Spleen (tissue), 11 donors: ENCODE results near the gene SELENOT. TPM values are rescaled to one million over a fixed set of nuclear protein-coding genes. Genes with fewer than 3 reads are reported as not detected.

Experiments used
- DNase-seq: peaks from one replicate; pipeline ENCODE4 v3.0.0-alpha.2; 2020
- H3K27ac ChIP-seq, 8 donors: fragments of 200-600 bp; sonication (generic) in 7 of 8; 1 replicate in 4 of 8; 2 replicates in 4 of 8; pipeline versions ENCODE4 v1.5.0 to v1.8.0; 2016 to 2021; ENCODE audit warnings: inconsistent platforms in 4 of 8, mild to moderate bottlenecking in 4 of 8, moderate library complexity in 1 of 8
- H3K27me3 ChIP-seq, 7 donors: fragments of 200-600 bp; sonication (generic) in 6 of 7; replicated peaks in 1 of 7; 1 replicate in 4 of 7; 2 replicates in 3 of 7; pipeline versions ENCODE4 v1.5.0 to v1.8.0; 2016 to 2021; ENCODE audit warnings: inconsistent platforms in 3 of 7, mild to moderate bottlenecking in 1 of 7
- H3K36me3 ChIP-seq, 6 donors: fragments of 200-600 bp; sonication (generic) in 5 of 6; 1 replicate in 4 of 6; 2 replicates in 2 of 6; pipeline versions ENCODE4 v1.5.0 to v1.8.0; 2016 to 2021; ENCODE audit warnings: inconsistent platforms in 2 of 6
- H3K4me1 ChIP-seq, 6 donors: fragments of 200-600 bp; sonication (generic) in 5 of 6; 1 replicate in 3 of 6; 2 replicates in 3 of 6; pipeline versions ENCODE4 v1.5.0 to v1.8.0; 2016 to 2021; ENCODE audit warnings: inconsistent platforms in 3 of 6
- H3K4me3 ChIP-seq, 8 donors: fragments of 200-600 bp; sonication (generic) in 7 of 8; 1 replicate in 4 of 8; 2 replicates in 4 of 8; pipeline versions ENCODE4 v1.5.0 to v1.8.0; 2016 to 2021; ENCODE audit warnings: inconsistent platforms in 4 of 8, mild to moderate bottlenecking in 4 of 8, moderate library complexity in 2 of 8
- H3K9me3 ChIP-seq, 8 donors: fragments of 200-600 bp; sonication (generic) in 7 of 8; 1 replicate in 4 of 8; 2 replicates in 4 of 8; pipeline versions ENCODE4 v1.5.0 to v1.8.0; 2016 to 2021; ENCODE audit warnings: inconsistent platforms in 4 of 8
- CTCF ChIP-seq, 11 experiments: fragments of 200-600 bp in 7 of 11; fragments of 450-650 bp in 4 of 11; sonication (generic) in 4 of 11; IDR thresholded peaks in 8 of 11; conservative IDR thresholded peaks in 3 of 11; 1 replicate in 7 of 11; 2 replicates in 4 of 11; pipeline versions ENCODE4 v1.4.0 to v1.8.0; 2016 to 2021; ENCODE audit warnings: antibody characterized with exemption in 11 of 11, inconsistent platforms in 4 of 11, mild to moderate bottlenecking in 1 of 11
- POLR2A ChIP-seq, 3 donors: fragments of 450-650 bp; IDR thresholded peaks; one replicate each; pipeline ENCODE4 v1.5.1; 2017; ENCODE audit warnings: antibody characterized with exemption in 3 of 3, mild to moderate bottlenecking in 1 of 3
- POLR2AphosphoS5 ChIP-seq, 3 donors: sonication (generic); formaldehyde crosslinking; IDR thresholded peaks; one replicate each; pipeline ENCODE4 v1.5.1; 2017; ENCODE audit warnings: antibody characterized with exemption in 3 of 3
- WGBS, 5 donors: extraction: QIAGEN DNeasy Blood & Tissue Kit in 3 of 5; methylation state at CpG; one replicate each; pipeline versions ENCODE4 v1.1.5 to v1.1.7; 2013 to 2018; 5-methylcytosine and 5-hydroxymethylcytosine counted together
- intact Hi-C: fragments of 100-400 bp; cut with DNase I; formaldehyde crosslinking; loops from one replicate; pipeline ENCODE4 v1.15.0; 2023; ENCODE audit warnings: low total_unique reads
- polyA plus RNA-seq, 3 donors: library from polyadenylated mRNA; stranded (reverse); fragments of 200-250 nt; gene quantifications; one replicate each; pipeline ENCODE4 v1.2.1, GENCODE V29; 2013
- total RNA-seq, 7 donors: library from RNA; depleted of rRNA in 3 of 7; stranded (reverse); fragments of >200 nt in 3 of 7; fragmentation: NEBNext Ultra II Directional in 4 of 7; extraction: Animal tissue kit (Norgen Biotek cat#: 25700) in 4 of 7; gene quantifications; one replicate each; pipeline versions ENCODE4 v1.1.0 to v1.2.1, GENCODE V29; 2016 to 2021
- donor health status: healthy with polysubstance abuse.
- donor health status: DM: no; HTN: no; CAD: no; lungs with moderate emphysema.
- donor health status: DM: no; HTN: no; CAD: no.
- donor health status: Bipolar disorder and iron deficiency.
- donor health status: healthy.
- donor health status: DM: no; HTN: no; CAD: no.
- donor health status: DM: yes; HTN: yes; CAD: no.

The SELENOT gene
- total and polyA plus RNA-seq, 10 donors: 34.6 to 180 (median 103) TPM

- DNase-seq: no peak
- H3K9me3 ChIP-seq: no peaks in the 10 kb centered on the region
- H3K27me3 ChIP-seq: no peaks in the 10 kb centered on the region
- WGBS, 5 donors: 71 to 86% (median 76%) methylated on average over 4 of the region's 4 CpGs
- TF ChIP-seq POLR2A (IDR thresholded peaks at IDR 0.05) (no peak), POLR2AphosphoS5 (IDR thresholded peaks at IDR 0.05) (no peak), CTCF (IDR thresholded peaks at IDR 0.05 in 8 of 11, conservative IDR thresholded peaks at IDR 0.05 in 3 of 11) (no peak)
- intact Hi-C loops: no loop called here
- no peaks in the 10 kb centered on the region for H3K36me3 ChIP-seq
- H3K27ac ChIP-seq: no peak overlapping the region
- H3K4me1 ChIP-seq: peaks cover 0 to 9% (median 0%) of the 10 kb centered on the region in 6 donors
- no peak overlapping the region for H3K4me3 ChIP-seq
These were observed 50.0 kb downstream of the SELENOT start for GRCh38 chr3:150653110-150653561.

DNA sequence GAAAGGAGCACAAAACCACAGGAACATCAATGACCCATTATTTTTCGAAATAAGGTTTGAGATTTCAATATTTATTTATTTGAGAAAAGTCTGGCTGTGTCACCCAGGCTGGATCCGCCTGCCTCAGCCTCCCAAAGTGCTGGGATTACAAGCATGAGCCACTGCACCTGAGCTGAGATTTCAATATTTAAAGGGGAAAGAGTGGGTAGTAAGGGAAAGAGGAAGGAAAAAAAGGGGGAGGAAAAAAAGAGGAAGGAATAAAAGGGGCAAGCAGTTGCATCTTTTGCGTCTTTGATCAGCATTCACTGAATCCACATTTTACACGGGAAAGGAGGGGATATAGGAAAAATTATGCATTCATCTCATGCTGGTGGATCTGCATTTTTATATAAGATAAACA, 53.2 kb downstream of the SELENOT start:
- Histone ChIP-seq H3K27me3 (no peaks in the 10 kb centered on the region), H3K4me3 (no peak overlapping the region), H3K9me3 (no peaks in the 10 kb centered on the region), H3K36me3 (no peaks in the 10 kb centered on the region), H3K27ac (no peak overlapping the region), H3K4me1 (peaks cover 0 to 9% (median 0%) of the 10 kb centered on the region in 6 donors)
- TF ChIP-seq POLR2A (IDR thresholded peaks at IDR 0.05) (no peak), CTCF (IDR thresholded peaks at IDR 0.05 in 8 of 11, conservative IDR thresholded peaks at IDR 0.05 in 3 of 11) (no peak), POLR2AphosphoS5 (IDR thresholded peaks at IDR 0.05) (no peak)
- DNase-seq: no peak
- intact Hi-C loops: no loop called here
- WGBS, 5 donors: 50 to 67% (median 59%) methylated on average over 4 of the region's 4 CpGs

DNA sequence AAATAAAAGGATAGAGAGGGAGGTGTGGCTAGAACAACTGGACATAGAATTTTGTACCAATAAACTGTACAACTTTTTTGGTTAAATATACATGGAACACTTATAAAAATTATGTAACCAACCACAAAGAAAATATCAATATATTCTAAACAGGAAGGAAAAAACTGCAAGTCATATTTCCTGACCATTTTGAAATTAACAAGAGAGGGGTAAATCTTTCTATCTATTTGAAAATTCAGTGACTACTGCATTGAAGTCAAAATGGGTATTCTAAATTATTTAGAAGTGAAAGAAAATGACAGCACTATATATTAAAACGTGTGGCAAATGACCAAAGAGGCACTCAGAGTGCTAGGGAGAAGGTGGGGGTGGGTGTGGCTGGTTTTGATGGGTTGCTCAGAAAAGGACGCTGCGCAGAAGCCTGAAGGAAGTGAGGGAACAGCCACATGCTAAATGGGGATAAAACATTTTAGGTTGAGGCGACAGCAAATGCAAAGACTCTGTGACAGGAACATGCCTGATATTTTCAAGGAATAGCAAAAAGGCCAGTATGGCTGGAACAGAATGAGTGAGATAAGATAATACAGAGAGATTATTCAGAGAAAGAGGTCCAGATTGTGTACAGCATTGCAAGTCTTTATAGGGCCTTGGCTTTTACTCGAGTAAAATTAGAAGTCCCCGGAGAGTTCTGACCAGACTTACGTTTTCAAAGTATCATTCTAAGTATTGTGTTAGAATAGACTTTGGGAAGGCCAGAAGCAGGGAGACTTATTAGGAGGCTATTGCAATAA, 59.5 kb downstream of the SELENOT start:
- intact Hi-C loops: no loop called here
- Histone ChIP-seq H3K27me3 (no peaks in the 10 kb centered on the region), H3K27ac (no peak overlapping the region), H3K4me3 (no peak overlapping the region), H3K36me3 (no peaks in the 10 kb centered on the region), H3K9me3 (no peaks in the 10 kb centered on the region), H3K4me1 (peaks cover 0 to 7% (median 0%) of the 10 kb centered on the region in 6 donors)
- DNase-seq: no peak
- 53 to 66% (median 62%) methylated on average over 7 of the region's 7 CpGs for WGBS, 5 donors
- no peak for TF ChIP-seq POLR2A (IDR thresholded peaks at IDR 0.05)
- TF ChIP-seq CTCF (IDR thresholded peaks at IDR 0.05 in 8 of 11, conservative IDR thresholded peaks at IDR 0.05 in 3 of 11): no peak
- TF ChIP-seq POLR2AphosphoS5 (IDR thresholded peaks at IDR 0.05): no peak

DNA sequence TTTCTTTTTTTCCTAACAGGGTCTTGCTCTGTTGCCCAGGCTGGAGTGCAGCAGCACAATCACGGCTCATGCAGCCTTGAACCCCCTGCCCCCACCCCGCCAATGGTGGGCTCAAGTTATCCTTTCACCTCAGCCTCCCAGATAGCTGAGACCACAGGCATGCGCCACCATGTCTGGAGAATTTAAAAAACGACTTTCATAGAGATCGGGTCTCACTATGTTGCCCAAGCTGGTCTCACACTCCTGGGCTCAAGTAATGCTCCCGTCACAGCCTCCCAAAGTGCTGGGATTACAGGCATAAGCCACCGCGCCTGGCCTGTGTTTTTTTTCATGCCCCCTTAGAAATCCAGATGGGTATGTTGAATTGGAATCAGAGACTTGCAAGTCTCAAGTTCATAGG, 60.3 kb downstream of the SELENOT start:
- H3K27me3 ChIP-seq: no peaks in the 10 kb centered on the region
- H3K36me3 ChIP-seq: no peaks in the 10 kb centered on the region
- intact Hi-C loops: no loop called here
- WGBS, 5 donors: 93 to 95% (median 95%) methylated on average over 8 of the region's 8 CpGs
- peaks cover 0 to 7% (median 0%) of the 10 kb centered on the region in 6 donors for H3K4me1 ChIP-seq
- H3K27ac ChIP-seq: no peak overlapping the region
- no peaks in the 10 kb centered on the region for H3K9me3 ChIP-seq
- TF ChIP-seq CTCF (IDR thresholded peaks at IDR 0.05 in 8 of 11, conservative IDR thresholded peaks at IDR 0.05 in 3 of 11) (no peak), POLR2A (IDR thresholded peaks at IDR 0.05) (no peak), POLR2AphosphoS5 (IDR thresholded peaks at IDR 0.05) (no peak)
- no peak for DNase-seq
- no peak overlapping the region for H3K4me3 ChIP-seq
